ENCODE results near the gene XYLT1. TPM values are rescaled to one million over a fixed set of nuclear protein-coding genes. Genes with fewer than 3 reads are reported as not detected.

Gene XYLT1
- total RNA-seq, 1 experiment from 2014 or later, result 14.5 TPM

DNA sequence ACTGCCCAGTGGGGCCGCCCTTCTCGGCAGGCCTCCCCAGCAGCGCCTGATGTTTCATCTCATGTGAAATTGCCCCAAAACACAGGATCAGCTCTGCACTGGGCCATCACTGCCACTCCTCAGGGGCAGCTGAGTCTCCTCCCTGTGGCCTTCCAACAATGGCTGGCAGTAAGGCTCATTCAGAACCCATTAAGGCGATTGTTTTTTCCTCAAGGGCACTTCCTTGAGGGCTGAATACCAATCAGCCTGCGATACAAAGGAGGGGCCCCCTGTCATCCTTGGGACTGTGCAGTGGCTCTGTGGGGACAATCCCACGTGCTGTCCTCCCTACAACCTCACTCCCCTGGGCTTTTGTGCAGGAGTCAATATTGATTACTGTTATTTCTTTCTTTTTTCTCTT is 47.5 kb downstream of the XYLT1 start:
- H3K79me1 ChIP-seq (ENCODE audit: insufficient read depth, low read depth, low read length, poor library complexity, severe bottlenecking), result no peaks in the 10 kb centered on the region
- H3K9me3 Mint-ChIP-seq, result peaks cover 3% of the 10 kb centered on the region in 2 experiments; a peak in 2 of 5 replicates
- no peak overlapping the region for H3K18ac ChIP-seq (ENCODE audit: insufficient read length, low read depth, low read length)
- no peak overlapping the region for H3K9ac ChIP-seq (ENCODE audit: extremely low read depth, insufficient read length, low read length)
- no peak overlapping the region for H3K56ac ChIP-seq (ENCODE audit: insufficient read length, low read depth, low read length)
- H2BK5ac ChIP-seq (ENCODE audit: insufficient read length, low read length), result no peak overlapping the region
- no CpG with 5 or more reads among the region's 6 CpGs for WGBS (ENCODE audit: extremely low coverage, insufficient read length, low lambda C conversion rate)
- no peaks in the 10 kb centered on the region for H3K23me2 ChIP-seq (ENCODE audit: insufficient read length, low read depth, low read length, poor library complexity, severe bottlenecking)
- H3K4ac ChIP-seq (ENCODE audit: low read depth, low read length), result no peak overlapping the region
- H4K20me1 ChIP-seq (ENCODE audit: control insufficient read depth, insufficient read depth, insufficient read length), result no peaks in the 10 kb centered on the region
- H3K4me2 ChIP-seq (ENCODE audit: insufficient read depth, insufficient read length, low read length), result no peak overlapping the region
- peaks cover 25 to 34% of the 10 kb centered on the region in 2 experiments for H3K4me1 Mint-ChIP-seq
- no peak overlapping the region for H4K8ac ChIP-seq (replicated peaks; ENCODE audit: insufficient read length, low read depth, low read length)
- H3T11ph ChIP-seq (ENCODE audit: low read length), result no peak overlapping the region
- H3K79me2 ChIP-seq (ENCODE audit: insufficient read depth, low read length), result no peaks in the 10 kb centered on the region; the same call in 1 of the 2 replicates
- H2AFZ ChIP-seq (ENCODE audit: low read length), result no peak overlapping the region
- no peak overlapping the region for H3K23ac ChIP-seq (ENCODE audit: insufficient read length, low read depth, low read length)
- peak; percentile 69 for DNase-seq
- H4K91ac ChIP-seq (ENCODE audit: insufficient read length, low read depth, low read length), result no peak overlapping the region
- no peak overlapping the region for H4K5ac ChIP-seq (ENCODE audit: insufficient read length, low read depth, low read length)
- H3K9me3 ChIP-seq (ENCODE audit: control insufficient read depth, low read depth, low read length), result no peaks in the 10 kb centered on the region
- H2BK15ac ChIP-seq (ENCODE audit: low read depth, low read length), result no peak overlapping the region
- peaks cover 5 to 9% (median 6%) of the 10 kb centered on the region in 3 experiments; a peak in 5 of 7 replicates for H3K36me3 Mint-ChIP-seq (ENCODE audit: insufficient read depth in 1 of 3, low read depth in 3 of 3)
- no peak for TF ChIP-seq CTCF (conservative IDR thresholded peaks at IDR 0.05)
- H3K4me1 ChIP-seq (ENCODE audit: insufficient read depth, low read length), result peaks cover 3% of the 10 kb centered on the region; the same call in 1 of the 2 replicates
- H3K27ac Mint-ChIP-seq, result peak overlapping the region; percentile 85 to 98 (median 94); a peak in 6 of 7 replicates
- H2BK20ac ChIP-seq (ENCODE audit: low read depth, low read length, poor library complexity, severe bottlenecking), result no peak overlapping the region
- no peak overlapping the region for H3K14ac ChIP-seq (ENCODE audit: insufficient read depth, low read length)
- no peak overlapping the region for H2AK5ac ChIP-seq (ENCODE audit: insufficient read length, low read length)
- H3K4me3 Mint-ChIP-seq, result peak overlapping the region in 1 of 2 experiments; percentile 14; a peak in 1 of 5 replicates
- no peak overlapping the region for H2BK12ac ChIP-seq (ENCODE audit: insufficient read length, low read depth, low read length)
- H3K27me3 ChIP-seq (ENCODE audit: insufficient read depth, low read length), result no peaks in the 10 kb centered on the region
- no peaks in the 10 kb centered on the region for H3K27me3 Mint-ChIP-seq (ENCODE audit: low read depth)
- H2BK120ac ChIP-seq (ENCODE audit: low read depth, low read length, poor library complexity, severe bottlenecking), result no peak overlapping the region
- H3K27ac ChIP-seq (ENCODE audit: insufficient read length, low read depth, low read length), result no peak overlapping the region

Measured in H9 (cell line).